WTC11 (cell line): ENCODE measurements around the gene DPYSL5. TPM values are rescaled to one million over a fixed set of nuclear protein-coding genes. Genes with fewer than 3 reads are reported as not detected.
"Not testable (repeated sequence)": the region's sequence is repeated elsewhere in the genome, so short reads cannot be mapped to it uniquely, and the experiment has no call there.

Source experiments
- ATAC-seq: fragments of 200-7000 bp; cut with Tn5 transposase; 2 replicates; pipeline ENCODE4 v1.10.0; 2021; ENCODE audit warnings: mild to moderate bottlenecking, moderate library complexity
- CTCF ChIA-PET: fragments of 300-600 bp; sonication (Branson Sonifier 250); formaldehyde crosslinking; loops from one replicate; lab custom pipeline; 2021; ENCODE audit warnings: antibody characterized with exemption; lab: Charles Lee
- POLR2A ChIA-PET: fragments of 350-600 bp; sonication (Branson Sonifier 250); formaldehyde crosslinking; loops from one replicate; lab custom pipeline; 2021; ENCODE audit warnings: antibody characterized with exemption; lab: Charles Lee
- DNase-seq: peaks from one replicate; pipeline ENCODE4 v3.0.0; 2021; ENCODE audit warnings: low spot score
- H3K27ac Mint-ChIP-seq: 2 replicates; pipeline ENCODE4 v1.8.0; 2021; ENCODE audit warnings: mixed read lengths
- H3K27me3 Mint-ChIP-seq: 2 replicates; pipeline ENCODE4 v1.8.0; 2021; ENCODE audit warnings: low read depth, mild to moderate bottlenecking, moderate library complexity, mixed read lengths
- H3K36me3 Mint-ChIP-seq: 2 replicates; pipeline ENCODE4 v1.8.0; 2021; ENCODE audit warnings: mixed read lengths
- H3K4me1 Mint-ChIP-seq: 2 replicates; pipeline ENCODE4 v1.8.0; 2022; ENCODE audit warnings: mixed read lengths
- H3K4me3 Mint-ChIP-seq: 2 replicates; pipeline ENCODE4 v1.8.0; 2021; ENCODE audit warnings: mild to moderate bottlenecking, moderate library complexity, mixed read lengths
- H3K9me3 Mint-ChIP-seq: 2 replicates; pipeline ENCODE4 v1.8.0; 2021; ENCODE audit warnings: mixed read lengths
- CDX4 ChIP-seq: fragments of 250-450 bp; sonication (Bioruptor Pico); IDR thresholded peaks from 2 replicates; pipeline ENCODE4 v1.9.0; 2021; ENCODE audit warnings: moderate library complexity, mild to moderate bottlenecking, inconsistent platforms, borderline replicate concordance
- FOXJ3 ChIP-seq: sonication (generic); formaldehyde crosslinking; IDR thresholded peaks from 2 replicates; pipeline ENCODE4 v1.9.0; 2021; ENCODE audit warnings: missing genetic modification reagents, mild to moderate bottlenecking, borderline replicate concordance
- FOXK1 ChIP-seq: sonication (generic); formaldehyde crosslinking; IDR thresholded peaks from 2 replicates; pipeline ENCODE4 v1.8.0; 2022; ENCODE audit warnings: mild to moderate bottlenecking, moderate library complexity, missing genetic modification reagents
- FOXP1 ChIP-seq: sonication (generic); formaldehyde crosslinking; IDR thresholded peaks from 2 replicates; pipeline ENCODE4 v1.8.0; 2022; ENCODE audit warnings: missing genetic modification reagents, mild to moderate bottlenecking, moderate library complexity, borderline replicate concordance
- FOXP4 ChIP-seq: sonication (generic); formaldehyde crosslinking; IDR thresholded peaks from 2 replicates; pipeline ENCODE4 v1.8.0; 2022; ENCODE audit warnings: mild to moderate bottlenecking, missing genetic modification reagents
- IRF1 ChIP-seq: sonication (generic); formaldehyde crosslinking; IDR thresholded peaks from 2 replicates; pipeline ENCODE4 v1.8.0; 2023; ENCODE audit warnings: missing genetic modification reagents
- JAZF1 ChIP-seq: fragments of 250-450 bp; sonication (Bioruptor Pico); IDR thresholded peaks from 2 replicates; pipeline ENCODE4 v1.9.0; 2021; ENCODE audit warnings: moderate library complexity, mild to moderate bottlenecking, inconsistent platforms
- NFATC4 ChIP-seq: fragments of 250-450 bp; sonication (Bioruptor Pico); IDR thresholded peaks from 2 replicates; pipeline ENCODE4 v1.9.0; 2021; ENCODE audit warnings: mild to moderate bottlenecking
- NFE2L1 ChIP-seq: sonication (generic); formaldehyde crosslinking; IDR thresholded peaks from 2 replicates; pipeline ENCODE4 v1.8.1; 2023; ENCODE audit warnings: missing genetic modification reagents
- NFYB ChIP-seq: sonication (generic); formaldehyde crosslinking; conservative IDR thresholded peaks from 2 replicates; pipeline ENCODE4 v1.8.0; 2022; ENCODE audit warnings: low read depth, missing genetic modification reagents
- PRDM15 ChIP-seq: sonication (generic); formaldehyde crosslinking; IDR thresholded peaks from 2 replicates; pipeline ENCODE4 v1.8.0; 2022; ENCODE audit warnings: missing genetic modification reagents
- PREB ChIP-seq: sonication (generic); formaldehyde crosslinking; IDR thresholded peaks from 2 replicates; pipeline ENCODE4 v1.8.1; 2022; ENCODE audit warnings: mild to moderate bottlenecking, missing genetic modification reagents, moderate library complexity, borderline replicate concordance
- SMAD3 ChIP-seq: sonication (generic); formaldehyde crosslinking; IDR thresholded peaks from 2 replicates; pipeline ENCODE4 v1.8.0; 2022; ENCODE audit warnings: missing genetic modification reagents, mild to moderate bottlenecking, borderline replicate concordance
- SOX15 ChIP-seq: fragments of 250-450 bp; sonication (Bioruptor Pico); IDR thresholded peaks from 2 replicates; pipeline ENCODE4 v1.9.0; 2021; ENCODE audit warnings: mild to moderate bottlenecking
- SP1 ChIP-seq: sonication (generic); formaldehyde crosslinking; conservative IDR thresholded peaks from 2 replicates; pipeline ENCODE4 v1.8.1; 2022; ENCODE audit warnings: missing genetic modification reagents
- STAT6 ChIP-seq: sonication (generic); formaldehyde crosslinking; conservative IDR thresholded peaks from 2 replicates; pipeline ENCODE4 v1.8.1; 2023; ENCODE audit warnings: mild to moderate bottlenecking, low read depth, missing genetic modification reagents, moderate library complexity
- TCF7 ChIP-seq: sonication (generic); formaldehyde crosslinking; IDR thresholded peaks from 2 replicates; pipeline ENCODE4 v1.8.0; 2022; ENCODE audit warnings: mild to moderate bottlenecking, low read depth, missing genetic modification reagents, moderate library complexity
- ZBTB21 ChIP-seq: sonication (generic); formaldehyde crosslinking; IDR thresholded peaks from 2 replicates; pipeline ENCODE4 v1.8.1; 2023; ENCODE audit warnings: mild to moderate bottlenecking, missing genetic modification reagents, borderline replicate concordance
- ZNF232 ChIP-seq: sonication (generic); formaldehyde crosslinking; IDR thresholded peaks from 2 replicates; pipeline ENCODE4 v1.8.0; 2022; ENCODE audit warnings: mild to moderate bottlenecking, missing genetic modification reagents
- total RNA-seq: library from RNA; stranded (reverse); gene quantifications from 3 replicates; pipeline ENCODE4 v1.2.3, GENCODE V29; 2021

DPYSL5 gene
- total RNA-seq, 1 experiment from 2014 or later = 12.1 TPM

- Mint-ChIP-seq H3K36me3 (no peaks in the 10 kb centered on the region), H3K9me3 (no peaks in the 10 kb centered on the region), H3K4me3 (no peak overlapping the region), H3K4me1 (peaks cover 6% of the 10 kb centered on the region), H3K27me3 (peaks cover 8% of the 10 kb centered on the region), H3K27ac (no peak overlapping the region)
- DNase-seq (no peak), ATAC-seq (no peak)
- TF ChIP-seq FOXP1 (CRISPR knock-in tag) (no peak), ZBTB21 (CRISPR knock-in tag) (no peak), NFE2L1 (CRISPR knock-in tag) (no peak), PREB (no peak), FOXK1 (CRISPR knock-in tag) (no peak), TCF7 (CRISPR knock-in tag) (no peak), IRF1 (no peak), SOX15 (no peak), SP1 (CRISPR knock-in tag) (no peak), PRDM15 (CRISPR knock-in tag) (no peak), JAZF1 (no peak), NFATC4 (CRISPR knock-in tag) (no peak), SMAD3 (CRISPR knock-in tag) (no peak), NFYB (no peak), FOXJ3 (CRISPR knock-in tag) (no peak), ZNF232 (CRISPR knock-in tag) (no peak), FOXP4 (CRISPR knock-in tag) (no peak), CDX4 (no peak)
- CTCF ChIA-PET = interaction anchor here (1.2 kb wide), 1 partner anchor 42 kb away, joined by 4 read pairs; no protein-coding TSS in a partner anchor
- POLR2A ChIA-PET = no interaction called here
These were observed 32.2 kb downstream of the DPYSL5 start for GRCh38 chr2:26880161-26880560.

- no peak for DNase-seq
- Mint-ChIP-seq H3K27ac (no peak overlapping the region), H3K4me1 (peaks cover 6% of the 10 kb centered on the region)
- TF ChIP-seq ZBTB21 (CRISPR knock-in tag) = no peak
- no peak for TF ChIP-seq STAT6
- TF ChIP-seq, all 79 proteins: peak for 0
- Mint-ChIP-seq H3K27me3 (no peaks in the 10 kb centered on the region; the same call in none of the 2 replicates), H3K9me3 (no peaks in the 10 kb centered on the region), H3K36me3 (no peaks in the 10 kb centered on the region), H3K4me3 (no peak overlapping the region)
- ChIA-PET CTCF (interaction anchor here (1.2 kb wide), 1 partner anchor 42 kb away, joined by 4 read pairs; no protein-coding TSS in a partner anchor), POLR2A (no interaction called here)
- ATAC-seq = no peak
These were observed 33.0 kb downstream of the DPYSL5 start for GRCh38 chr2:26880910-26881435.

- H3K9me3 Mint-ChIP-seq, H3K4me3 Mint-ChIP-seq, CTCF ChIA-PET, H3K36me3 Mint-ChIP-seq, H3K27me3 Mint-ChIP-seq, POLR2A ChIA-PET, H3K4me1 Mint-ChIP-seq, H3K27ac Mint-ChIP-seq, DNase-seq, ATAC-seq: not testable (repeated sequence)
These were observed 34.3 kb downstream of the DPYSL5 start for GRCh38 chr2:26882220-26882619.
